NB4 (cell line): ENCODE data around the gene AAR2.
A peak's percentile ranks its signal among the peaks of the same experiment; 100 is the strongest.

Source experiments
- DNase-seq: peaks from one replicate; pipeline ENCODE4 v3.0.0; 2010; ENCODE audit warnings: low read depth
- H3K4me3 ChIP-seq: one replicate; pipeline ENCODE4 v1.5.1; 2011; ENCODE audit warnings: mild to moderate bottlenecking, low read depth, low read length, moderate library complexity
- MAX ChIP-seq: IDR thresholded peaks from 2 replicates; pipeline ENCODE4 v1.6.1; 2011; ENCODE audit warnings: low read depth, low read length
- MYC ChIP-seq: IDR thresholded peaks from 2 replicates; pipeline ENCODE4 v1.6.1; 2011; ENCODE audit warnings: low read depth, low read length
- POLR2A ChIP-seq: IDR thresholded peaks from 2 replicates; pipeline ENCODE4 v1.6.1; 2011; ENCODE audit warnings: mild to moderate bottlenecking; ENCODE audit not compliant: insufficient read length; ENCODE audit errors: extremely low read depth
- TF ChIP-seq, protein P1 (sequence below): IDR thresholded peaks from one replicate; pipeline ENCODE4 v1.5.1; 2012; ENCODE audit warnings: low read depth, low read length

AAR2 gene

GRCh38 chr20:36270744-36271638 is 34.7 kb downstream of the AAR2 start:
- TF ChIP-seq MYC (no peak), POLR2A (no peak), MAX (no peak)
- TF ChIP-seq, protein P1, sequence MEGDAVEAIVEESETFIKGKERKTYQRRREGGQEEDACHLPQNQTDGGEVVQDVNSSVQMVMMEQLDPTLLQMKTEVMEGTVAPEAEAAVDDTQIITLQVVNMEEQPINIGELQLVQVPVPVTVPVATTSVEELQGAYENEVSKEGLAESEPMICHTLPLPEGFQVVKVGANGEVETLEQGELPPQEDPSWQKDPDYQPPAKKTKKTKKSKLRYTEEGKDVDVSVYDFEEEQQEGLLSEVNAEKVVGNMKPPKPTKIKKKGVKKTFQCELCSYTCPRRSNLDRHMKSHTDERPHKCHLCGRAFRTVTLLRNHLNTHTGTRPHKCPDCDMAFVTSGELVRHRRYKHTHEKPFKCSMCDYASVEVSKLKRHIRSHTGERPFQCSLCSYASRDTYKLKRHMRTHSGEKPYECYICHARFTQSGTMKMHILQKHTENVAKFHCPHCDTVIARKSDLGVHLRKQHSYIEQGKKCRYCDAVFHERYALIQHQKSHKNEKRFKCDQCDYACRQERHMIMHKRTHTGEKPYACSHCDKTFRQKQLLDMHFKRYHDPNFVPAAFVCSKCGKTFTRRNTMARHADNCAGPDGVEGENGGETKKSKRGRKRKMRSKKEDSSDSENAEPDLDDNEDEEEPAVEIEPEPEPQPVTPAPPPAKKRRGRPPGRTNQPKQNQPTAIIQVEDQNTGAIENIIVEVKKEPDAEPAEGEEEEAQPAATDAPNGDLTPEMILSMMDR = no peak
- H3K4me3 ChIP-seq = no peak overlapping the region
- DNase-seq = no peak

- no peak for TF ChIP-seq POLR2A
- TF ChIP-seq MAX = no peak
- no peak for TF ChIP-seq MYC
- TF ChIP-seq, protein P1 = no peak
- H3K4me3 ChIP-seq = no peak overlapping the region
- DNase-seq = no peak
These were observed 35.6 kb downstream of the AAR2 start for GRCh38 chr20:36271639-36272546.

GRCh38 chr20:36272547-36273220 is 36.4 kb downstream of the AAR2 start:
- TF ChIP-seq, protein P1 = no peak
- no peak for TF ChIP-seq MYC
- TF ChIP-seq MAX = no peak
- TF ChIP-seq POLR2A = no peak
- H3K4me3 ChIP-seq = no peak overlapping the region
- no peak for DNase-seq

DNA sequence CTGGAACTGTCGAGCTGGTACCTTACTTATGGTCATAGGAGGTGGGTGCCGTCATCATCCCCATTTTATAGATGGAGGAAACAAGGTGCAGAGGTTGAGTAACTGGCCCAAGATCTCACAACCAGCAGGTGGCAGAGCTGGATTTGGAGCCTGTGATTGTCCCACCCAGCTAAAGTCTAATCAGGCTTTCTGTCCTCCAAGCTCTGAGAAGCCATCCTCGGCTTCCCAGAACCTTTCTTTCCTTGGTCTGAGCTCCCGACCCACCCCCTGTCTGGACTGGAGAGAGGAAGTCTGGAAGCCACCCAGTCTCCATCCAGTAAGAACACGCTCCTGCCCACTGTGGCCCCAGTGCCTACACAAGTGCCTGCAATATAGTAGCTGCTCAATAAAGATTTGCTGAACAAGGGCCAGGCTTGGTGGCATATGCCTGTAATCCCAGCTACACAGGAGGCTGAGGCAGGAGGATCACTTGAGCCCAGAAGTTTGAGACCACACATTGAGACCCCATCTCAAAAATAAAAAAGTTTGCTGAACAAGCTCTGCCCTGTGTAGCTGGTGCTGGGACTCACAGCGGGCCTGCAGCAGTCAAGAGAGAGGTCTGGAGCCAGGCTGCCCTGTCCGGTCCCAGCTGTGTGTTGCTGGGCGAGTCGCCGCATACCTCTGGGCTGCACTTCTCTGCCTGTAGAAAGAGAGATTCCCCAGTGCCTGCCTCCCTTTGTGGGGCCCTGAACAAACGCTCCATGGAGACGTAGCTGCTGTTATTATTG is 37.3 kb downstream of the AAR2 start:
- no peak overlapping the region for H3K4me3 ChIP-seq
- TF ChIP-seq POLR2A (no peak), MYC (no peak)
- TF ChIP-seq, protein P1 = peak; percentile 39
- DNase-seq = peak; percentile 51

GRCh38 chr20:36274181-36274841 is 38.0 kb downstream of the AAR2 start:
- no peak for TF ChIP-seq MYC
- no peak for TF ChIP-seq POLR2A
- TF ChIP-seq, protein P1 = no peak
- no peak for TF ChIP-seq MAX
- no peak overlapping the region for H3K4me3 ChIP-seq
- DNase-seq = no peak
